BLaER1 treated with 17β-estradiol and CSF1 and Interleukin-3, amounts not matched to agents 10 nM and 100 nM (cell line): ENCODE measurements around the gene CADPS2.

ENCODE experiments used
- H3K27ac ChIP-seq, 11 experiments: shearing (Covaris generic); formaldehyde crosslinking; 2 replicates each; pipeline ENCODE4 v1.8.1; 2022
- H3K27me3 ChIP-seq, 11 experiments: shearing (Covaris generic); formaldehyde crosslinking; 2 replicates each; pipeline ENCODE4 v1.8.1; 2022
- H3K36me3 ChIP-seq, 11 experiments: shearing (Covaris generic); formaldehyde crosslinking; 2 replicates each; pipeline ENCODE4 v1.8.1; 2022
- H3K4me1 ChIP-seq, 10 experiments: shearing (Covaris generic); formaldehyde crosslinking; 2 replicates each; pipeline ENCODE4 v1.8.1; 2022
- H3K4me2 ChIP-seq, 11 experiments: shearing (Covaris generic); formaldehyde crosslinking; 2 replicates each; pipeline ENCODE4 v1.8.1; 2022
- H3K4me3 ChIP-seq, 10 experiments: shearing (Covaris generic); formaldehyde crosslinking; 2 replicates each; pipeline ENCODE4 v1.8.1; 2022
- H3K9ac ChIP-seq, 11 experiments: shearing (Covaris generic); formaldehyde crosslinking; 2 replicates each; pipeline ENCODE4 v1.8.1; 2022
- H3K9me3 ChIP-seq, 11 experiments: shearing (Covaris generic); formaldehyde crosslinking; replicated peaks in 1 of 11; 2 replicates each; pipeline ENCODE4 v1.8.1; 2022
- H4K20me1 ChIP-seq, 11 experiments: shearing (Covaris generic); formaldehyde crosslinking; 2 replicates each; pipeline ENCODE4 v1.8.1; 2022
- Cebpa-rat ChIP-seq, 11 experiments: shearing (Covaris generic); IDR thresholded peaks; 2 replicates each; pipeline ENCODE4 v1.8.1; 2022

Gene CADPS2

GRCh38 chr7:122362473-122362872, 523.8 kb downstream of the CADPS2 start:
- H3K27ac ChIP-seq: no peak overlapping the region
- H3K9me3 ChIP-seq: no peaks in the 10 kb centered on the region
- no peak for TF ChIP-seq Cebpa-rat (IDR thresholded peaks at IDR 0.05)

GRCh38 chr7:122354656-122355055, 531.6 kb downstream of the CADPS2 start:
- H3K9me3 ChIP-seq: no peaks in the 10 kb centered on the region
- H3K4me2 ChIP-seq: no peak overlapping the region
- no peak overlapping the region for H3K4me3 ChIP-seq
- no peak overlapping the region for H3K9ac ChIP-seq
- no peaks in the 10 kb centered on the region for H3K27me3 ChIP-seq
- no peak for TF ChIP-seq Cebpa-rat (IDR thresholded peaks at IDR 0.05)
- H3K27ac ChIP-seq: no peak overlapping the region
- no peaks in the 10 kb centered on the region for H3K4me1 ChIP-seq
- no peaks in the 10 kb centered on the region for H3K36me3 ChIP-seq
- H4K20me1 ChIP-seq: no peaks in the 10 kb centered on the region

More at GRCh38 chr7:122362473-122362872, 523.8 kb downstream of the CADPS2 start:
- H4K20me1 ChIP-seq: no peaks in the 10 kb centered on the region
- no peak overlapping the region for H3K4me3 ChIP-seq
- no peaks in the 10 kb centered on the region for H3K4me1 ChIP-seq
- no peak overlapping the region for H3K4me2 ChIP-seq
- H3K27me3 ChIP-seq: no peaks in the 10 kb centered on the region
- no peaks in the 10 kb centered on the region for H3K36me3 ChIP-seq
- H3K9ac ChIP-seq: no peak overlapping the region

GRCh38 chr7:122352454-122352853, 533.8 kb downstream of the CADPS2 start:
- Histone ChIP-seq H3K27me3 (no peaks in the 10 kb centered on the region), H3K4me2 (no peak overlapping the region), H3K9ac (no peak overlapping the region), H3K4me1 (no peaks in the 10 kb centered on the region), H4K20me1 (no peaks in the 10 kb centered on the region), H3K36me3 (no peaks in the 10 kb centered on the region), H3K27ac (no peak overlapping the region), H3K9me3 (no peaks in the 10 kb centered on the region), H3K4me3 (no peak overlapping the region)
- no peak for TF ChIP-seq Cebpa-rat (IDR thresholded peaks at IDR 0.05)

- H3K4me3 ChIP-seq: no peak overlapping the region
- H3K36me3 ChIP-seq: no peaks in the 10 kb centered on the region
- H3K9me3 ChIP-seq: no peaks in the 10 kb centered on the region
- no peaks in the 10 kb centered on the region for H4K20me1 ChIP-seq
- H3K27ac ChIP-seq: no peak overlapping the region
- H3K9ac ChIP-seq: no peak overlapping the region
- H3K4me2 ChIP-seq: no peak overlapping the region
- H3K27me3 ChIP-seq: no peaks in the 10 kb centered on the region
- TF ChIP-seq Cebpa-rat (IDR thresholded peaks at IDR 0.05): no peak
- no peaks in the 10 kb centered on the region for H3K4me1 ChIP-seq
These were observed 535.6 kb downstream of the CADPS2 start for GRCh38 chr7:122350701-122351100.

DNA sequence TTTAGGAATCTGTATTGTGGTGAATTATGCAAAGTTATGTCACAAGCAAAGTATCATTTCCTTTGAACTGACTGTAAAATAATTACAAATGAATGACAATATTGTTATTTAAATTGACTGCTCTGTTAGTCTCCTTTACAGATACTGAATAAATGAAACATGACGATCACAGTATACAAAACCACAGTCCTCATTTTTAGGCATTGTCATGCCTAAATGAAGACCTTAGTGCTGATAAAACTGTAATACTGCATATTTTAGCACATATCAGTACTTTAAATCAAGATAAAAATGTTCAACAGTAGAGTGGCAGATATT, 542.0 kb downstream of the CADPS2 start:
- Histone ChIP-seq H3K4me3 (no peak overlapping the region), H3K4me2 (no peak overlapping the region), H3K9ac (no peak overlapping the region), H3K4me1 (no peaks in the 10 kb centered on the region), H3K9me3 (no peaks in the 10 kb centered on the region), H3K36me3 (no peaks in the 10 kb centered on the region), H4K20me1 (no peaks in the 10 kb centered on the region), H3K27me3 (no peaks in the 10 kb centered on the region), H3K27ac (no peak overlapping the region)
- TF ChIP-seq Cebpa-rat (IDR thresholded peaks at IDR 0.05): no peak

- H3K4me1 ChIP-seq: no peaks in the 10 kb centered on the region
- H3K27me3 ChIP-seq: no peaks in the 10 kb centered on the region
- H4K20me1 ChIP-seq: no peaks in the 10 kb centered on the region
- no peak overlapping the region for H3K9ac ChIP-seq
- no peaks in the 10 kb centered on the region for H3K9me3 ChIP-seq
- no peaks in the 10 kb centered on the region for H3K36me3 ChIP-seq
- no peak for TF ChIP-seq Cebpa-rat (IDR thresholded peaks at IDR 0.05)
- no peak overlapping the region for H3K4me2 ChIP-seq
- no peak overlapping the region for H3K4me3 ChIP-seq
- no peak overlapping the region for H3K27ac ChIP-seq
These were observed 542.5 kb downstream of the CADPS2 start for GRCh38 chr7:122343601-122344302.

DNA sequence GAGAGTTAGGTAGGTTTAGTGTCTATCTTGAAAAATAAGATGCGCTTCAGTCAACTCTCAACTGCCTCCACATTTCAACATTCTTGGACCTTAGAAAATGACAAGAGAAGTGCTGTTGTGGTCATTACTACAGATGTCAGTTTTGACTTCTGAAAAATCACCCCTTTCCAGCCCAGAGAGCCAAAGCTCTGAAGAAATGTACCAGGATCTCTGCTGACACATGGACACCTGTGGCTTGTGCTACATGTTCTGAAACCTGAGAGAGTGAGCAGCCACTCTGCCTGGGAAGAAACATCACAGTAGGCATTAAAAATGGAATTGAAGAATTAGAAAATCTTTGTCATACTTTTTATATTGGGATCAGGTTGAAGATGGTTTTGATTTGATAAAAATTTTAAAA, 545.8 kb downstream of the CADPS2 start:
- H4K20me1 ChIP-seq: no peaks in the 10 kb centered on the region
- H3K4me2 ChIP-seq: no peak overlapping the region
- H3K27me3 ChIP-seq: no peaks in the 10 kb centered on the region
- H3K4me3 ChIP-seq: no peak overlapping the region
- TF ChIP-seq Cebpa-rat (IDR thresholded peaks at IDR 0.05): no peak
- no peak overlapping the region for H3K9ac ChIP-seq
- H3K36me3 ChIP-seq: no peaks in the 10 kb centered on the region
- H3K4me1 ChIP-seq: no peaks in the 10 kb centered on the region
- H3K27ac ChIP-seq: no peak overlapping the region
- H3K9me3 ChIP-seq: no peaks in the 10 kb centered on the region

- Histone ChIP-seq H3K9ac (no peak overlapping the region), H3K27ac (no peak overlapping the region), H3K4me1 (no peaks in the 10 kb centered on the region), H3K36me3 (no peaks in the 10 kb centered on the region), H3K4me2 (no peak overlapping the region), H3K27me3 (no peaks in the 10 kb centered on the region), H4K20me1 (no peaks in the 10 kb centered on the region), H3K4me3 (no peak overlapping the region), H3K9me3 (no peaks in the 10 kb centered on the region)
- TF ChIP-seq Cebpa-rat (IDR thresholded peaks at IDR 0.05): no peak
These were observed 546.9 kb downstream of the CADPS2 start for GRCh38 chr7:122339145-122339904.

- no peak overlapping the region for H3K9ac ChIP-seq
- H3K27ac ChIP-seq: no peak overlapping the region
- no peaks in the 10 kb centered on the region for H3K27me3 ChIP-seq
These were observed 549.2 kb downstream of the CADPS2 start for GRCh38 chr7:122337011-122337410.

More at GRCh38 chr7:122337011-122337410, 549.2 kb downstream of the CADPS2 start:
- Histone ChIP-seq H3K36me3 (no peaks in the 10 kb centered on the region), H3K4me3 (no peak overlapping the region), H4K20me1 (no peaks in the 10 kb centered on the region), H3K4me2 (no peak overlapping the region), H3K4me1 (no peaks in the 10 kb centered on the region), H3K9me3 (no peaks in the 10 kb centered on the region)
- no peak for TF ChIP-seq Cebpa-rat (IDR thresholded peaks at IDR 0.05)
